ENCODE results near the gene PRELID1.
"Not testable (repeated sequence)": the region's sequence is repeated elsewhere in the genome, so short reads cannot be mapped to it uniquely, and the experiment has no call there.

PRELID1 gene

GRCh38 chr5:177303121-177303924 is at the start of gene PRELID1, which contains the start of gene RAB24:
Gene PRELID1 (plus strand): TSS chr5:177303799. CDS start chr5:177303986, 187 bp downstream.
Gene RAB24 (minus strand): TSS chr5:177303719. CDS start chr5:177303288, 431 bp downstream.
- DNase-seq (ENCODE audit: low read depth) = peak; percentile 69

GRCh38 chr5:177256296-177256695 is 47.3 kb upstream of the PRELID1 start:
- no peak for DNase-seq (ENCODE audit: low read depth)

- not testable (repeated sequence) for DNase-seq (ENCODE audit: low read depth)
Measured at GRCh38 chr5:177258711-177259110, 44.9 kb upstream of the PRELID1 start.

- no peak for DNase-seq (ENCODE audit: low read depth)
Measured at GRCh38 chr5:177260961-177261360, 42.6 kb upstream of the PRELID1 start.

GRCh38 chr5:177261510-177261909 is 42.1 kb upstream of the PRELID1 start:
- no peak for DNase-seq (ENCODE audit: low read depth)

GRCh38 chr5:177264178-177264577 is 39.4 kb upstream of the PRELID1 start:
- no peak for DNase-seq (ENCODE audit: low read depth)

- DNase-seq (ENCODE audit: low read depth) = no peak
Measured at GRCh38 chr5:177265395-177265794, 38.2 kb upstream of the PRELID1 start.

GRCh38 chr5:177269232-177269895 is 34.2 kb upstream of the PRELID1 start:
- no peak for DNase-seq (ENCODE audit: low read depth)

- DNase-seq (ENCODE audit: low read depth) = no peak
Measured at GRCh38 chr5:177269976-177270375, 33.6 kb upstream of the PRELID1 start.

GRCh38 chr5:177270653-177271052 is 32.9 kb upstream of the PRELID1 start:
- DNase-seq (ENCODE audit: low read depth) = no peak

- DNase-seq (ENCODE audit: low read depth) = no peak
Measured at GRCh38 chr5:177271113-177271512, 32.5 kb upstream of the PRELID1 start.

- no peak for DNase-seq (ENCODE audit: low read depth)
Measured at GRCh38 chr5:177275883-177276282, 27.7 kb upstream of the PRELID1 start.

- no peak for DNase-seq (ENCODE audit: low read depth)
Measured at GRCh38 chr5:177276886-177277285, 26.7 kb upstream of the PRELID1 start.

- DNase-seq (ENCODE audit: low read depth) = no peak
Measured at GRCh38 chr5:177288191-177288590, 15.4 kb upstream of the PRELID1 start.

- no peak for DNase-seq (ENCODE audit: low read depth)
Measured at GRCh38 chr5:177290816-177291596, 12.6 kb upstream of the PRELID1 start.

- no peak for DNase-seq (ENCODE audit: low read depth)
Measured at GRCh38 chr5:177291735-177292134, 11.9 kb upstream of the PRELID1 start.

- DNase-seq (ENCODE audit: low read depth) = no peak
Measured at GRCh38 chr5:177293819-177294581, 9.6 kb upstream of the PRELID1 start.

GRCh38 chr5:177294632-177295031 is 9.0 kb upstream of the PRELID1 start:
- no peak for DNase-seq (ENCODE audit: low read depth)

GRCh38 chr5:177295924-177296323 is 7.7 kb upstream of the PRELID1 start:
- no peak for DNase-seq (ENCODE audit: low read depth)

GRCh38 chr5:177296581-177296980 is 7.0 kb upstream of the PRELID1 start:
- no peak for DNase-seq (ENCODE audit: low read depth)

GRCh38 chr5:177297922-177298321 is 5.7 kb upstream of the PRELID1 start:
- no peak for DNase-seq (ENCODE audit: low read depth)

GRCh38 chr5:177299697-177300096 is 3.9 kb upstream of the PRELID1 start:
- no peak for DNase-seq (ENCODE audit: low read depth)
